Fibroblast of the aortic adventitia (primary cell): Measurements from ENCODE around the gene RPL14. TPM values are rescaled to one million over a fixed set of nuclear protein-coding genes. Genes with fewer than 3 reads are reported as not detected.
"Not testable (repeated sequence)": the region's sequence is repeated elsewhere in the genome, so short reads cannot be mapped to it uniquely, and the experiment has no call there.

Experiments
- DNase-seq: peaks from one replicate; pipeline ENCODE4 v3.0.0-alpha.2; 2010; ENCODE audit warnings: low read depth
- H3K4me3 ChIP-seq: 2 replicates; pipeline ENCODE4 v1.5.1; 2011; ENCODE audit warnings: low read depth, mild to moderate bottlenecking, control low read depth, low read length, moderate library complexity
- CTCF ChIP-seq: IDR thresholded peaks from 2 replicates; pipeline ENCODE4 v1.5.1; 2011; ENCODE audit warnings: mild to moderate bottlenecking, low read length, control low read depth, inconsistent platforms; ENCODE audit not compliant: insufficient read depth
- total RNA-seq: library from RNA; depleted of rRNA; stranded (reverse); fragments of >200 nt; gene quantifications from 2 replicates; pipeline ENCODE4 v1.2.3, GENCODE V29; 2012; ENCODE audit warnings: low replicate concordance

The RPL14 gene
- total RNA-seq, 1 donor = 722 TPM

GRCh38 chr3:40461161-40461560 lies 4.0 kb downstream of the RPL14 start:
- DNase-seq = no peak
- TF ChIP-seq CTCF = no peak
- no peak overlapping the region for H3K4me3 ChIP-seq

GRCh38 chr3:40462838-40463237 lies 5.7 kb downstream of the RPL14 start:
- not testable (repeated sequence) for DNase-seq, H3K4me3 ChIP-seq

- DNase-seq = no peak
- H3K4me3 ChIP-seq = no peak overlapping the region
- TF ChIP-seq CTCF = no peak
Observed at GRCh38 chr3:40463579-40463978, 6.4 kb downstream of the RPL14 start.

- DNase-seq = no peak
- no peak for TF ChIP-seq CTCF
- H3K4me3 ChIP-seq = no peak overlapping the region
Observed at GRCh38 chr3:40464339-40465110, 7.4 kb downstream of the RPL14 start.

- TF ChIP-seq CTCF = no peak
- H3K4me3 ChIP-seq = no peak overlapping the region
- no peak for DNase-seq
Observed at GRCh38 chr3:40465111-40465407, 7.9 kb downstream of the RPL14 start.

GRCh38 chr3:40465456-40465855 lies 8.3 kb downstream of the RPL14 start:
- H3K4me3 ChIP-seq = no peak overlapping the region
- DNase-seq = no peak
- no peak for TF ChIP-seq CTCF

GRCh38 chr3:40468018-40468417 lies 10.9 kb downstream of the RPL14 start:
- TF ChIP-seq CTCF = no peak
- no peak overlapping the region for H3K4me3 ChIP-seq
- no peak for DNase-seq
